NCI-H2196 treated with DMSO at 0.1 percent for 48 hours (cell line): ENCODE results near the gene LENEP.
"Not testable (repeated sequence)": the region's sequence is repeated elsewhere in the genome, so short reads cannot be mapped to it uniquely, and the experiment has no call there.

ENCODE experiments used
- DNase-seq: peaks from one replicate; lab custom pipeline; 2025; ENCODE audit not compliant: unreplicated experiment; lab: John Stamatoyannopoulos, UW

The LENEP gene

GRCh38 chr1:154974808-154975408, 18.5 kb upstream of the LENEP start:
- peak; percentile 94 for DNase-seq

- no peak for DNase-seq
Observed at GRCh38 chr1:154975409-154976059, 17.9 kb upstream of the LENEP start.

- not testable (repeated sequence) for DNase-seq
Observed at GRCh38 chr1:154977762-154978161, 15.6 kb upstream of the LENEP start.

- DNase-seq: no peak
Observed at GRCh38 chr1:154978360-154978759, 15.0 kb upstream of the LENEP start.

- DNase-seq: no peak
Observed at GRCh38 chr1:154982341-154982740, 11.0 kb upstream of the LENEP start.

GRCh38 chr1:154982897-154983648, 10.3 kb upstream of the LENEP start, which contains the start of gene FLAD1:
Gene FLAD1 (plus strand): TSS chr1:154983344. CDS start chr1:154983695, 351 bp downstream.
- DNase-seq: peak; percentile 99

GRCh38 chr1:154983776-154984466, 9.5 kb upstream of the LENEP start:
- DNase-seq: no peak

- DNase-seq: not testable (repeated sequence)
Observed at GRCh38 chr1:154986736-154987135, 6.7 kb upstream of the LENEP start.

- DNase-seq: no peak
Observed at GRCh38 chr1:154987326-154987725, 6.1 kb upstream of the LENEP start.

GRCh38 chr1:154988058-154988954, 5.1 kb upstream of the LENEP start:
- no peak for DNase-seq

GRCh38 chr1:154989195-154989860, 4.1 kb upstream of the LENEP start:
- no peak for DNase-seq

- DNase-seq: no peak
Observed at GRCh38 chr1:154990276-154990675, 3.1 kb upstream of the LENEP start.

- DNase-seq: no peak
Observed at GRCh38 chr1:154992721-154993571, 440 bp upstream of the LENEP start.

GRCh38 chr1:154994269-154994587, 842 bp downstream of the LENEP start:
- no peak for DNase-seq

GRCh38 chr1:154994591-154994990, 1.2 kb downstream of the LENEP start:
- DNase-seq: no peak

GRCh38 chr1:154995301-154995983, 2.1 kb downstream of the LENEP start:
- not testable (repeated sequence) for DNase-seq

- no peak for DNase-seq
Observed at GRCh38 chr1:154996966-154997701, 3.7 kb downstream of the LENEP start.

GRCh38 chr1:154998201-154998780, 4.9 kb downstream of the LENEP start:
- no peak for DNase-seq
